Epithelial cell of proximal tubule (primary cell): ENCODE measurements around the gene ITPA. TPM values are rescaled to one million over a fixed set of nuclear protein-coding genes. Genes with fewer than 3 reads are reported as not detected.

Source experiments
- DNase-seq: peaks from one replicate; pipeline ENCODE4 v3.0.0-alpha.2; 2011; ENCODE audit warnings: low read depth
- H3K4me3 ChIP-seq: 2 replicates; pipeline ENCODE4 v1.5.1; 2011; ENCODE audit warnings: low read depth, mild to moderate bottlenecking, low read length
- total RNA-seq: library from RNA; depleted of rRNA; stranded (reverse); fragments of >200 nt; gene quantifications from 2 replicates; pipeline ENCODE4 v1.2.3, GENCODE V29; 2015
- TF ChIP-seq, protein P1 (sequence below): conservative IDR thresholded peaks from 2 replicates; pipeline ENCODE4 v1.5.1; 2012; ENCODE audit warnings: low read depth, mild to moderate bottlenecking, low read length

The ITPA gene
- total RNA-seq, 1 donor from 2014 or later, result 106 TPM

GRCh38 chr20:3231889-3232588 is 22.7 kb downstream of the ITPA start:
- TF ChIP-seq, protein P1, sequence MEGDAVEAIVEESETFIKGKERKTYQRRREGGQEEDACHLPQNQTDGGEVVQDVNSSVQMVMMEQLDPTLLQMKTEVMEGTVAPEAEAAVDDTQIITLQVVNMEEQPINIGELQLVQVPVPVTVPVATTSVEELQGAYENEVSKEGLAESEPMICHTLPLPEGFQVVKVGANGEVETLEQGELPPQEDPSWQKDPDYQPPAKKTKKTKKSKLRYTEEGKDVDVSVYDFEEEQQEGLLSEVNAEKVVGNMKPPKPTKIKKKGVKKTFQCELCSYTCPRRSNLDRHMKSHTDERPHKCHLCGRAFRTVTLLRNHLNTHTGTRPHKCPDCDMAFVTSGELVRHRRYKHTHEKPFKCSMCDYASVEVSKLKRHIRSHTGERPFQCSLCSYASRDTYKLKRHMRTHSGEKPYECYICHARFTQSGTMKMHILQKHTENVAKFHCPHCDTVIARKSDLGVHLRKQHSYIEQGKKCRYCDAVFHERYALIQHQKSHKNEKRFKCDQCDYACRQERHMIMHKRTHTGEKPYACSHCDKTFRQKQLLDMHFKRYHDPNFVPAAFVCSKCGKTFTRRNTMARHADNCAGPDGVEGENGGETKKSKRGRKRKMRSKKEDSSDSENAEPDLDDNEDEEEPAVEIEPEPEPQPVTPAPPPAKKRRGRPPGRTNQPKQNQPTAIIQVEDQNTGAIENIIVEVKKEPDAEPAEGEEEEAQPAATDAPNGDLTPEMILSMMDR, result no peak
- no peak for DNase-seq
- H3K4me3 ChIP-seq, result no peak overlapping the region

DNA sequence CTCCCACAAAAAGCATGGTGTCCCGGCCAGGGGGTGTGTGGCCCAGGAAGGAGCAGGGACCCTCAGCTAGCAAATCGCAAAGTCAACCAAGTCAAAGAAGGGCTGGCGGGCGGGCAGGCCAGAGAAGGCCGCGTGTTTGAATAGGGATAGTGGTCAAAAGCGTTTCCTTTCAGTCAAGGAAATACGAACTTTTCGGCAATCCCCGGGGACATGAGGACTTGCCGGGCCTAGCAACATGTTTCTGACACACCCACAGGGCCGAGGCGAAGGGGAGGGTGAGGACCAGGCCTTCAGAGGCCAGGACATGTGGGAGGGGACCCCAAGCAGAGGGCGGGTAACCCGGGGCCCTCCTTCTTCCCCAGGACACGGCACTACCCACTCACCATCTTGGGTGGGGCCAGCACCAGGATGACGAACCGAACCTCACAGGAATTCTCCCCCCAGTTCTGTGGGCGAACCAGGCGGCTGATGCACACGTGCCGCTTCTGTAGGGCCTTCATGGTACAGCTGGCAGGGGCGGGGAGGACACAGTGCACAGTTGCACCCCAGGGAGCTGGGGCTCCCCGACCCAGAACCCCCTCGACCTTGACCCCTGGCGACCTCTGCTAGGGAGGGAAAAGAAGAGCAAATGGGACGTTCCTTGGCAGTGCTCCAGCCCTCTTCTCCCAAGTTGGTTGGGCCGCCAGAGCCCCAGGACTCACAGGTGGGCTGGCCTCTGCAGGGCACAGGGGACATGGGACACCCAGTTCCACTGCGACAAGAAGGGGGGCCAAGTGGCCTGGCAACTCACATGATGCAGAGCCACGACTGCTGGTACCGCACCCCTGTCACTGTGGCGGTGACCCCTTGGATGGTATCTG is 24.1 kb downstream of the ITPA start:
- TF ChIP-seq, protein P1, result no peak
- DNase-seq, result no peak
- H3K4me3 ChIP-seq, result no peak overlapping the region

- no peak for DNase-seq
- TF ChIP-seq, protein P1, result no peak
- no peak overlapping the region for H3K4me3 ChIP-seq
These were observed 24.7 kb downstream of the ITPA start for GRCh38 chr20:3233991-3234498.

DNA sequence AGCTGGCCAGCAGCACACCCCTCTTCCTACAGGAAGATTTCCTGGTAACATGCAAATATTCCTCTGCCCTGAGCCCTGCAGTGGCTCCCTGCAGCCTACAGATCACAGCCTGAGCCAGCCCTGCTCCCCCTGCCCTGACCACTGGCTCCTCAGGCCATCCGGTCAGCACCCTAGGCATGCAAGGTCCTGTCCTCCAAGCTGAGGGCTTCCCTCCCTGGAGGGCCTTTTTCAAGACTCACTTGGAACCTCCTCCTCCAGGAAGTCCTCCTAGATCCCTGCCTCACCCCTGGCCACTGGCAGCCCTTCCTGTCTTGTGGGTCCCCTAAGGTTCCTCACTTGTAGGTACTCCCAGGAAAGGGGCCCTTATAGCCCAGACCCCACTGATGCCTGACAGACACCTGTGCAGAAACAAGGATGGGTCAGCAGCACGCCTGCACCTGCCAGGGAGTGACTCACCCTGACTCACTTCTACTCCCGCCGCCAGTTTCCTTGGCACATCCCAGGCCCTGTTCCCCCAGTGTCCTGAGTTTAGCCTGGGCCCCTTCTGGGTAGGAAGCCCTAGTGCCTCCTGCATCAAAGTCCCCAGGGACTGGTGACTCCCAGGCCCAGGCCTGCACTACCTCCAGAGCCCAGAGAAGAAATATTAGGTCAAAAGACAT is 26.5 kb downstream of the ITPA start:
- no peak overlapping the region for H3K4me3 ChIP-seq
- no peak for DNase-seq
- TF ChIP-seq, protein P1, result no peak

GRCh38 chr20:3237011-3237957 is 28.0 kb downstream of the ITPA start:
- no peak overlapping the region for H3K4me3 ChIP-seq
- TF ChIP-seq, protein P1, result no peak
- DNase-seq, result no peak
